GM18868 (cell line): ENCODE data around the gene BCLAF3.
A peak's percentile ranks its signal among the peaks of the same experiment; 100 is the strongest.

Experiments
- ATAC-seq: cut with Tn5 transposase; IDR thresholded peaks from one replicate; pipeline ENCODE4 v1.9.1; 2021; ENCODE audit warnings: mild to moderate bottlenecking, moderate library complexity; ENCODE audit not compliant: unreplicated experiment

Gene BCLAF3

DNA sequence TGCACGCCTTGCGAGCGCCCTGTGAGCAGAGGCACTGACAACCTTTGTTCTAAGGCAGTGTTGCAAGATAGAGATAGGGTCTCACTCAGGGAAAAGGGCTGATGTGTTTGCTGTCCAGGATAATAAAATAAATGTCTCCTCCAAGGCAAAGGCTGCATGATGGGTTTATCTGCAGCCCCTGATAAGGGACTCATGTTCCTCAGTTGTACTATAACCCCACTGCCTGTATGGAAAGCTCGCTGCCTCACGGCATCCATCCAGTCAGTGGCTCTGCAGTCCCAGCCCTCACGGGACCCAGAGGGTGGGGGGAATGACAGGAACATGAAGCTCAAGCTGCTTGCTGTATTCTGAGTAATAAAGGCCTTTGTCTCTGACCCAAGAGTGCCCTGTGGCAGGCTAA is 22.6 kb downstream of the BCLAF3 start:
- no peak for ATAC-seq

GRCh38 chrX:19966056-19966455 is 24.8 kb downstream of the BCLAF3 start:
- ATAC-seq = no peak

- ATAC-seq = peak; percentile 89
Observed at GRCh38 chrX:19964017-19964710, 26.7 kb downstream of the BCLAF3 start.

DNA sequence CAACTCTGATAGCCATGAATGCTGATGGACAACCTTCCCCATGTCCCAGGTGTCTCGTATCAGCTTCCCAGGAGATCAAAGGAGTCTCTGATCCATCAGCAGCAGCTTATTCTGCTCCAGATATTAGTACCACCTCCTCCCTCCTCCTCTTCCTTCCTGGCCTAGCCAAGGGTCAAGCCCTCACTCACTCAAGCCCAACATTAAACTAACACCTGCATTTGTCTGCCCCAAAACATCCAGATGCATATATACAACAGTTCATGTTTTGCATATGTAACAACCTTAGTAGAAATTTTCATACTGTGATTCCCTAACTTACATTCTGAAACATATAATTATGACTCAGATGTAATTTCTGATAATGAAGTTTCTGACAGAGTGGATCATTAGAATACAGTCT is 29.9 kb downstream of the BCLAF3 start:
- ATAC-seq = no peak

DNA sequence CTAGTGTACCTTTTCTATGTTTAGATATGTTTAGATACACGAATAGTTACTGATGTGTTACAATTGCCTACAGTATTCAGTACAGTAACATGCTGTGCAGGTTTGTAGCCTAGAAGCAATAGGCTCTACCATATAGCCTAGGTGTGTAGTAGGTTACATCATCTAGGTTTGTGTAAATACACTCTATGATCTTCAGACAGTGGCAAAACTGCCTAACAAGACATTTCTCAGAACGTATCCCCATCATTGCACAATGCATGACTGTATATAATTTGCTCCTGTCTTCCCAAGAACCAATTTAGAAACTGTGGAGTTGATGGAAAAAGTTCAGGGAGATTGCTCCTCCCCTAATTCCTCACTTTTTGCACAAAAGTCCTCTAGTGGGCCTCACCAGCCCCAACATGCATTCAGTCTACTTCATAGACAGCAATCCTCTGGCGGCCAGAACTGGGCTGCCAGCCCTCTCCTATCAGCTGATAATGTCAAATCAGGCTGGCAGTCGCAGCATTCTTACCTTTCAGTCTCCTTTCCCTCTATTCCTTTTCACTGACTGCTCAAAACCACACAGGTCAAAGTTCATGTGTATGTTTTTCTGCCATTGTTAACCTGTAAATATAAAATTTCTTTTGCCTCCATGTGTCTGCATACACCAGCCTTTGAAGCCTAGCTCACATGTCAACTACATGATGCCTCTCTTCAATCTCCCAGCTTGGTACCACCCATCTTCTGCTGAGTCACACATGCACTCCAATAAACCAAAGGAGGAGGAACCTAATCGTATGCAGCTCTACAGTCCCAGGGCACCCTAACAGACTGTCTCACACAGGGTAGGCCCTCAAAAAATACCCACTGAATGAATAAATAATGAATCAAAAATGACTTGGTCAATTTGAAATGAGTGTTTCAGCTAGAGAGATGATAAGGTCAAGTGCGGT is 32.0 kb downstream of the BCLAF3 start:
- ATAC-seq = no peak

GRCh38 chrX:19956923-19957322 is 33.9 kb downstream of the BCLAF3 start:
- no peak for ATAC-seq

DNA sequence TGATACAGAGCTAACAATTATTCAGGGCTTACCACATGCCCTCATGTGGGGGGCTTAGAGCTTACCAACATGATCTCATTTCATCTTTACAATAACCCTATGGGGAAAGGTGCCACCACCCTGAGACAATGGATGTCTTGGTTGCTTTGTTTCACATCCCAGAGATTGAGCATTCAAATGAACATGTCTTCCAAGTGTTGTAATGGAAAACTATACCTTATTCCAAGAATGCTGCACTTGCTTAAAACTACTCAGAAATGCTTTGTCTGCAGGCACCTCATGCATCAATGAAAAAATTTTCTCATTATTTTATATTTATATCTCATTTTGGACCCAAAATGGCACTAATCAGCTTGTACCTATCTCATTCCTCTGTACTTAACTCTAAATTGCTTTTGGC is 34.6 kb downstream of the BCLAF3 start:
- no peak for ATAC-seq

- ATAC-seq = no peak
Observed at GRCh38 chrX:19955306-19955705, 35.6 kb downstream of the BCLAF3 start.

- no peak for ATAC-seq
Observed at GRCh38 chrX:19954335-19955096, 36.3 kb downstream of the BCLAF3 start.

- no peak for ATAC-seq
Observed at GRCh38 chrX:19953145-19953544, 37.7 kb downstream of the BCLAF3 start.

GRCh38 chrX:19949340-19949739 is 41.5 kb downstream of the BCLAF3 start:
- no peak for ATAC-seq

DNA sequence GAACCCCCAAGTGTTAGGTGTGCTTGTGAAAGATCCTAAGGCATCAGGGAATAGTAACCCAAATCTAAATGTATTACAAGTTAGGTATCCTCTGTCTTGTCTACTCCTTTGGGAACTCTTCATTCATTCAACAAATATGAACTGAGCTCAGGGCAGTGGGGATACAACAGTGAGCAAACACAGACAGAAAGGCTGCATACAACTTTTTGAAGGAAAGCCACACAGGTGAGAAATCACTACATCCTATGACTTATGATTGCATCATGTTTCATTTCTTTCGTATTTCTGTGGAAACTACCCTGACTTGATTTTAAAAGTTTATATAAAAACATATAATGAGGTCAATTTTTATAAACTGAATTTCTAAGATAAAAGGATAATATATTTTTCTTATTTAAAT is 43.2 kb downstream of the BCLAF3 start:
- no peak for ATAC-seq
